ENCODE data around the gene SPACA5B.
"Not testable (repeated sequence)": the region's sequence is repeated elsewhere in the genome, so short reads cannot be mapped to it uniquely, and the experiment has no call there.

SPACA5B gene

GRCh38 chrX:48130326-48130725, at the start of gene SPACA5B:
Gene SPACA5B (plus strand): TSS chrX:48130626. CDS start chrX:48130688, 62 bp downstream.
- not testable (repeated sequence) for H3K27ac ChIP-seq (ENCODE audit: low read depth, low read length); H3K27me3 ChIP-seq (ENCODE audit: control insufficient read depth, insufficient read depth, low read length); H3K4me3 ChIP-seq (ENCODE audit: low read length); H3K36me3 ChIP-seq (ENCODE audit: control insufficient read depth, insufficient read depth, low read length); H3K4me1 ChIP-seq (ENCODE audit: control insufficient read depth, insufficient read depth, low read length); H3K9ac ChIP-seq (ENCODE audit: low read length)

- H3K36me3 ChIP-seq (ENCODE audit: control insufficient read depth, insufficient read depth, low read length), result no peaks in the 10 kb centered on the region
- H3K27me3 ChIP-seq (ENCODE audit: control insufficient read depth, insufficient read depth, low read length), result no peaks in the 10 kb centered on the region
- H3K9ac ChIP-seq (ENCODE audit: low read length), result no peak overlapping the region
- H3K4me3 ChIP-seq (ENCODE audit: low read length), result no peak overlapping the region
- no peaks in the 10 kb centered on the region for H3K4me1 ChIP-seq (ENCODE audit: control insufficient read depth, insufficient read depth, low read length)
- H3K27ac ChIP-seq (ENCODE audit: low read depth, low read length), result no peak overlapping the region
Measured at GRCh38 chrX:48083212-48083611, 47.2 kb upstream of the SPACA5B start.

- H3K27me3 ChIP-seq (ENCODE audit: control insufficient read depth, insufficient read depth, low read length), result no peaks in the 10 kb centered on the region
- H3K36me3 ChIP-seq (ENCODE audit: control insufficient read depth, insufficient read depth, low read length), result no peaks in the 10 kb centered on the region
- H3K4me3 ChIP-seq (ENCODE audit: low read length), result no peak overlapping the region
- no peak overlapping the region for H3K9ac ChIP-seq (ENCODE audit: low read length)
- no peak overlapping the region for H3K27ac ChIP-seq (ENCODE audit: low read depth, low read length)
- H3K4me1 ChIP-seq (ENCODE audit: control insufficient read depth, insufficient read depth, low read length), result no peaks in the 10 kb centered on the region
Measured at GRCh38 chrX:48083706-48084105, 46.7 kb upstream of the SPACA5B start.

GRCh38 chrX:48086082-48086481, 44.3 kb upstream of the SPACA5B start:
- H3K27me3 ChIP-seq (ENCODE audit: control insufficient read depth, insufficient read depth, low read length), result no peaks in the 10 kb centered on the region
- no peak overlapping the region for H3K4me3 ChIP-seq (ENCODE audit: low read length)
- H3K27ac ChIP-seq (ENCODE audit: low read depth, low read length), result no peak overlapping the region
- H3K4me1 ChIP-seq (ENCODE audit: control insufficient read depth, insufficient read depth, low read length), result no peaks in the 10 kb centered on the region
- no peak overlapping the region for H3K9ac ChIP-seq (ENCODE audit: low read length)
- H3K36me3 ChIP-seq (ENCODE audit: control insufficient read depth, insufficient read depth, low read length), result no peaks in the 10 kb centered on the region

DNA sequence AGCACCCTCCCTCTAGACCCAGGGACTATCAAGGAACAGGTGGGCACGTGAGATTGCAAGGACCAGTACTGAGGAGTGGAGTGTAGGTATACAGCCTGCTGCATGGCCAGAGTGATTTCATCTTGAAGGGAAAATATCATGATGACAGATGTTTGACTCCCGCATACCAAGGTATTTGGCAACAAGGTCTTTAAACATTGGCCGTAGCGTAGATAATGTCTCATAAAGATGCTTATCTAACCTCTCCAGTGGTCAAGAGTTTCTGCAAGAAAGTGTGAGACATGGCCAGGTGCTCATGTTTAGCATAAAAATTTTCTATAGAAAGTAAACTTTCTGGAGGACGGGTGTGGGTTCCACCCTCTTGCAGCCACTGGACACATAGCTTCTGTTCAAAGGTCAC, 40.3 kb upstream of the SPACA5B start:
- Histone ChIP-seq H3K9ac (ENCODE audit: low read length) (no peak overlapping the region), H3K4me3 (ENCODE audit: low read length) (no peak overlapping the region), H3K27me3 (ENCODE audit: control insufficient read depth, insufficient read depth, low read length) (no peaks in the 10 kb centered on the region), H3K27ac (ENCODE audit: low read depth, low read length) (no peak overlapping the region), H3K36me3 (ENCODE audit: control insufficient read depth, insufficient read depth, low read length) (no peaks in the 10 kb centered on the region), H3K4me1 (ENCODE audit: control insufficient read depth, insufficient read depth, low read length) (no peaks in the 10 kb centered on the region)

GRCh38 chrX:48092558-48092957, 37.9 kb upstream of the SPACA5B start:
- not testable (repeated sequence) for H3K27me3 ChIP-seq (ENCODE audit: control insufficient read depth, insufficient read depth, low read length); H3K9ac ChIP-seq (ENCODE audit: low read length); H3K4me1 ChIP-seq (ENCODE audit: control insufficient read depth, insufficient read depth, low read length); H3K4me3 ChIP-seq (ENCODE audit: low read length); H3K36me3 ChIP-seq (ENCODE audit: control insufficient read depth, insufficient read depth, low read length); H3K27ac ChIP-seq (ENCODE audit: low read depth, low read length)

DNA sequence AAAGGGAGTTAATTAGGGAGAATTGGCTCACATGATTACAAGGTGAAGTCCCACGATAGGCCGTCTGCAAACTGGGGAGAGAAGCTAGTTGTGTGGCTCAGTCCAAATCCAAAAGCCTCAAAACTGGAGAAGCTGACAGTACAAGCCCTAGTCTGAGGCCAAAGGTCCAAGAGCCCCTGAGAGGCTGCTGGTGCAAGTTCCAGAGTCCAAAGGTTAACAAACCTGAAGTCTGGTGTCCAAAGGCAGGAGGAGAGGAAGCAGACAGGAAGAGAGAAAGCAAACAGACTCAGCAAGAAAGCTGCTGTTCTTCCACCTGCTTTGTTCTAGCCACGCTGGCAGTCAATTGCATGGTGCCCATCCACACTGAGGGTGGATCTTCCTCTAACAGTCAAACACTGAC, 29.0 kb upstream of the SPACA5B start:
- H3K27ac ChIP-seq (ENCODE audit: low read depth, low read length), result no peak overlapping the region
- H3K4me3 ChIP-seq (ENCODE audit: low read length), result no peak overlapping the region
- no peaks in the 10 kb centered on the region for H3K4me1 ChIP-seq (ENCODE audit: control insufficient read depth, insufficient read depth, low read length)
- H3K27me3 ChIP-seq (ENCODE audit: control insufficient read depth, insufficient read depth, low read length), result no peaks in the 10 kb centered on the region
- no peaks in the 10 kb centered on the region for H3K36me3 ChIP-seq (ENCODE audit: control insufficient read depth, insufficient read depth, low read length)
- H3K9ac ChIP-seq (ENCODE audit: low read length), result no peak overlapping the region

DNA sequence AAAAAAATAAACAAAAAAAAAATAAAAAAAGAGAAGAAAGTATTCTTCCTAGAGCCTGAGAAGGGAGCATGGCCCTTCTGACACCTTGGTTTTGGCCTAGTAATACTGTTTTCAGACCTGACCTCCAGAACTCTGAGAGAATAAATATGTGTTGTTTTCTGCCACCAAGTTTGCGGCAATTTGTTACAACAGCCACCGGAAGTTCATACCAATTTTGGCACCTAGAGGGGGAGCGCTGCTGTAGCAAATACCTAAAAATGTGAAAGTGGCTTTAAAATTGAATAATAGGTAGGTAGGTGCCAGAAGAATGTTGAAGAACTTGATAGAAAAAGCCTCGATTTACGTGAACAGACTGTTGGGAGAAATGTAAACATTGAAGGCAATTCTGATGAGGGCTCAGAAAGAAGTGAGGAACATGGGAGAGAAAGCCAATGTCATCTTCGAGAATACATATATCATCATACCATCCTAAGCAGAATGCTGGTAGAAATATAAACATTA, 27.5 kb upstream of the SPACA5B start:
- H3K27ac ChIP-seq (ENCODE audit: low read depth, low read length), result no peak overlapping the region
- no peak overlapping the region for H3K4me3 ChIP-seq (ENCODE audit: low read length)
- H3K9ac ChIP-seq (ENCODE audit: low read length), result no peak overlapping the region
- no peaks in the 10 kb centered on the region for H3K36me3 ChIP-seq (ENCODE audit: control insufficient read depth, insufficient read depth, low read length)
- no peaks in the 10 kb centered on the region for H3K27me3 ChIP-seq (ENCODE audit: control insufficient read depth, insufficient read depth, low read length)
- H3K4me1 ChIP-seq (ENCODE audit: control insufficient read depth, insufficient read depth, low read length), result no peaks in the 10 kb centered on the region

DNA sequence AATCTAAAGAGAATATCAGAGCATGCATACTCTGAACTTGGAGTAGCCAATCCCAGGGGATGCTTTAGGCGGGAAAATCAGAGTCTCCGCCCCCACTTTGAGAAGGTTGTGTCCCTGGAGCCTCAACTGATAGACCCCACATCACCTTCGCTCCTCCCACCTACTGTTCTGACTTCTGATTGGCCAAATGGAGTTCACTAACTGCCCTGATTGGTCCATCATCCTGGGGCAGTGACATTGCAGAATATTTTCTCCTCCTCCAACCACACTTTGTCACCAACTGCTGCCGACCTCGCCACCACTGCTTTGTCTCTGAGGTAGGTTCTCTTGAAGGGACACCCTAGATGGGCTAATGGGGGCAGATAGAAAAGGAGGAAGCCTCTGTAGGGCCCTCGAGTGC, 22.7 kb upstream of the SPACA5B start:
- no peak overlapping the region for H3K27ac ChIP-seq (ENCODE audit: low read depth, low read length)
- H3K9ac ChIP-seq (ENCODE audit: low read length), result no peak overlapping the region
- H3K4me3 ChIP-seq (ENCODE audit: low read length), result no peak overlapping the region
- H3K36me3 ChIP-seq (ENCODE audit: control insufficient read depth, insufficient read depth, low read length), result no peaks in the 10 kb centered on the region
- no peaks in the 10 kb centered on the region for H3K4me1 ChIP-seq (ENCODE audit: control insufficient read depth, insufficient read depth, low read length)
- H3K27me3 ChIP-seq (ENCODE audit: control insufficient read depth, insufficient read depth, low read length), result no peaks in the 10 kb centered on the region

DNA sequence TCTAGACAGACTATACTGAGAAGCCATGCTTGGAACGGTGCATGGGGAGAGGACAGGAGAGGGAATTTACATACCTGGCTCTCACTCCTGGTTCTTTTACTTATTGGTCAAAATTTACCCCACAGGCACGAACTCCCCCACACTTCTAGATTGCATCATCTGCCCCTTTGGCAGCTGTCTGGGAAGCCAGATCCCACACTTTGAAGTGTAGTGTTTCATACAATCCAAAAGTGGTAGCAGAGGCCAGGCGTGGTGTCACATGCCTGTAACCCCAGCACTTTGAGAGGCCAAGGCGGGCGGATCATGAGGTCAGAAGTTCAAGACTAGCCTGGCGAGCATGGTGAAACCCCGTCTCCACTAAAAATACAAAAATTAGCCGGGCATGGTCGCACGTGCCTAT, 5.1 kb upstream of the SPACA5B start:
- H3K27me3 ChIP-seq (ENCODE audit: control insufficient read depth, insufficient read depth, low read length); H3K4me3 ChIP-seq (ENCODE audit: low read length); H3K9ac ChIP-seq (ENCODE audit: low read length); H3K27ac ChIP-seq (ENCODE audit: low read depth, low read length); H3K36me3 ChIP-seq (ENCODE audit: control insufficient read depth, insufficient read depth, low read length); H3K4me1 ChIP-seq (ENCODE audit: control insufficient read depth, insufficient read depth, low read length): not testable (repeated sequence)

GRCh38 chrX:48132308-48132844, 1.9 kb downstream of the SPACA5B start:
- not testable (repeated sequence) for H3K4me3 ChIP-seq (ENCODE audit: low read length); H3K27ac ChIP-seq (ENCODE audit: low read depth, low read length); H3K27me3 ChIP-seq (ENCODE audit: control insufficient read depth, insufficient read depth, low read length)

DNA sequence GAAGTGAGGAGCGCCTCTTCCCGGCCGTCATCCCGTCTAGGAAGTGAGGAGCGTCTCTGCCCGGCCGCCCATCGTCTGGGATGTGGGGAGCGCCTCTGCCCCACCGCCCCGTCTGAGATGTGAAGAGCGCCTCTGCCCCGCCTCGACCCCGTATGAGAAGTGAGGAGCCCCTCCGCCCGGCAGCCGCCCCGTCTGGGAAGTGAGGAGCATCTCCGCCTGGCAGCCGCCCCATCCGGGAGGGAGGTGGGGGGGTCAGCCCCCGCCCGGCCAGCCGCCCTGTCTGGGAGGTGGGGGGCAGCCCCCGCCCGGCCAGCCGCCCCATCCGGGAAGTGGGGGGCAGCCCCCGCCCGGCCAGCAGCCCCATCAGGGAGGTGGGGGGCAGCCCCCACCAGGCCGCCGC, 8.7 kb downstream of the SPACA5B start:
- not testable (repeated sequence) for H3K9ac ChIP-seq (ENCODE audit: low read length); H3K4me1 ChIP-seq (ENCODE audit: control insufficient read depth, insufficient read depth, low read length); H3K36me3 ChIP-seq (ENCODE audit: control insufficient read depth, insufficient read depth, low read length); H3K27ac ChIP-seq (ENCODE audit: low read depth, low read length); H3K27me3 ChIP-seq (ENCODE audit: control insufficient read depth, insufficient read depth, low read length); H3K4me3 ChIP-seq (ENCODE audit: low read length)

More at GRCh38 chrX:48132308-48132844, 1.9 kb downstream of the SPACA5B start:
- not testable (repeated sequence) for H3K36me3 ChIP-seq (ENCODE audit: control insufficient read depth, insufficient read depth, low read length); H3K4me1 ChIP-seq (ENCODE audit: control insufficient read depth, insufficient read depth, low read length); H3K9ac ChIP-seq (ENCODE audit: low read length)

GRCh38 chrX:48141810-48142508, 11.5 kb downstream of the SPACA5B start:
- H3K4me3 ChIP-seq (ENCODE audit: low read length); H3K36me3 ChIP-seq (ENCODE audit: control insufficient read depth, insufficient read depth, low read length): not testable (repeated sequence)

More at GRCh38 chrX:48141810-48142508, 11.5 kb downstream of the SPACA5B start:
- not testable (repeated sequence) for H3K27ac ChIP-seq (ENCODE audit: low read depth, low read length); H3K4me1 ChIP-seq (ENCODE audit: control insufficient read depth, insufficient read depth, low read length); H3K9ac ChIP-seq (ENCODE audit: low read length); H3K27me3 ChIP-seq (ENCODE audit: control insufficient read depth, insufficient read depth, low read length)
